Neural crest cell (in vitro differentiated cells): ENCODE measurements around the gene LMAN1L. TPM values are rescaled to one million over a fixed set of nuclear protein-coding genes. Genes with fewer than 3 reads are reported as not detected.

Experiments
- DNase-seq: peaks from one replicate; pipeline ENCODE4 v3.0.0; 2021; ENCODE audit warnings: low read depth, mixed read lengths, low spot score
- H3K27ac Mint-ChIP-seq: one replicate; pipeline ENCODE4 v1.8.0; 2021; ENCODE audit warnings: mild to moderate bottlenecking, mixed read lengths; ENCODE audit not compliant: unreplicated experiment
- H3K27me3 Mint-ChIP-seq: 2 replicates; pipeline ENCODE4 v1.8.0; 2021; ENCODE audit warnings: low read depth, mild to moderate bottlenecking, mixed read lengths
- H3K36me3 Mint-ChIP-seq: 2 replicates; pipeline ENCODE4 v1.8.0; 2021; ENCODE audit warnings: low read depth, mild to moderate bottlenecking, mixed read lengths
- H3K4me1 Mint-ChIP-seq: 2 replicates; pipeline ENCODE4 v1.8.0; 2021; ENCODE audit warnings: mixed read lengths
- H3K4me3 Mint-ChIP-seq: one replicate; pipeline ENCODE4 v1.8.0; 2021; ENCODE audit warnings: mild to moderate bottlenecking, mixed read lengths
- H3K9me3 Mint-ChIP-seq: 2 replicates; pipeline ENCODE4 v1.8.0; 2021; ENCODE audit warnings: mixed read lengths
- CTCF ChIP-seq: fragments of 200-600 bp; sonication (generic); conservative IDR thresholded peaks from 2 replicates; pipeline ENCODE4 v1.5.0; 2021; ENCODE audit warnings: antibody characterized with exemption, mild to moderate bottlenecking
- microRNA-seq: library from miRNA; unstranded; fragments of <30 nt; microRNA quantifications from one replicate; pipeline ENCODE4, GENCODE V29; 2020
- total RNA-seq: library from RNA; stranded (reverse); gene quantifications from 2 replicates; pipeline ENCODE4 v1.2.1, GENCODE V29; 2021

The LMAN1L gene
- total RNA-seq, 1 donor from 2014 or later, result not detected

GRCh38 chr15:74870436-74871215 lies 58.0 kb downstream of the LMAN1L start:
- H3K9me3 Mint-ChIP-seq, result no peaks in the 10 kb centered on the region
- H3K27ac Mint-ChIP-seq, result no peak overlapping the region

DNA sequence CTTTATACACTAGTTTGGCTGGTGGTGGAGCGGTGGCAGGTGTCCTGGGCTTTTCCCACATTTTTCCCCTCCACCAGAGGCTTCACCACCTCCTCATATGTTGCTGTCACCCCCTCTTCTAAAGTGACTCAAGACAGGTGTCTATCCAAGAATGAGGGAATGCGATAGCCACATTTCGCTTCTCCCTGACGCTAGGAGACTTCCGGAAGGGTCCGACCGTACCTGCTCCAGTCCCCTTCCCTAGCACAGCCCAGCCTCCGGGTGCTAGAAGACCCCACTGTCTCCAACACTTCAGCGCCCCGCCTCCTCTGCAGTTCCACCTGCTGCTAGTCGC lies 60.0 kb downstream of the LMAN1L start:
- Mint-ChIP-seq H3K9me3 (no peaks in the 10 kb centered on the region), H3K36me3 (peaks cover 6% of the 10 kb centered on the region), H3K27me3 (peaks cover 4% of the 10 kb centered on the region), H3K4me1 (peaks cover 28% of the 10 kb centered on the region), H3K27ac (peak overlapping the region; percentile 94), H3K4me3 (peak overlapping the region; percentile 96)
- no peak for DNase-seq
- TF ChIP-seq CTCF, result no peak

More at GRCh38 chr15:74870436-74871215, 58.0 kb downstream of the LMAN1L start:
- DNase-seq, result no peak
- Mint-ChIP-seq H3K36me3 (peaks cover 6% of the 10 kb centered on the region), H3K27me3 (no peaks in the 10 kb centered on the region), H3K4me1 (peaks cover 33% of the 10 kb centered on the region), H3K4me3 (peak overlapping the region; percentile 69)
- TF ChIP-seq CTCF, result no peak

DNA sequence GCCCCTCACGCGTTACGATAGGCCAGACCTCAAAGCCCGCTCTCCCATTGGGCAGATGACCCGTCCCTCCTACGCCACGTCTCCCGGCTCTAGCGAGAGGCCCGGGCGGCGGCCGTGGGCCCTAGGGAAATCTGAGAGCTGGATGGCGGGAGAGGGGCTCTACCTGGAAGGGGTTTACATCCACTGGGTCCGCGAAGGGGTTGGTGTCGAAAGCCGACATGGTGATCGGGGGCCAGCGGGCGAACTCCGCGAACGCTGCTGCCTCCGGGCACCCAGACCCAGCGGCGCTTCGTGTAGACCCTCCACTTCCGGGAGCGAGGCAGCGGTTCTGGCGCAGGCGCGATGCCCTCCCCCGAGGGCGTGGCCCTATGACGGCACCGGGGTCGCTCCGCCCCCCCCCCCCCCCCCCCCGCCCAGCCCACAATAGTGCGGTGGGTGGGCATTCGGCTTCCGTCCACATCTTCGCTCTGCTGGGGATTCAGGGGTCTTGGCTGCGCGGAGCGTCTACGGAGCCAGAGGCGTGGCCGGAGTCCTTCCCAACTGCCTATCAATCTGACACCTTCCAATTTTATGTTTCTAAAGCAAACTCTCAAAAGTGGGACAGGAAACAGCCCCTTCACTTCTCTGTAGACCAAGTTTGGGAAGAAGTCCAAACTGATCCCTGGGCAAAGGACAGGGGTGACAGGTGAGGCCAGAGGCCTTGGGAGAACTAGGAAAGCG lies 60.6 kb downstream of the LMAN1L start, which contains the start of gene SCAMP2:
SCAMP2 (minus strand) TSS at position 330 of the 720 bp plus-strand sequence; CDS start at position 220, 110 bp downstream.
- H3K27ac Mint-ChIP-seq, result peak within 1 kb of the TSS; percentile 94
- peak; percentile 84 for DNase-seq
- peaks cover 4% of the 10 kb centered on the region for H3K27me3 Mint-ChIP-seq
- no peak for TF ChIP-seq CTCF
- H3K36me3 Mint-ChIP-seq, result peaks cover under 1% of the 10 kb centered on the region
- H3K4me1 Mint-ChIP-seq, result peaks cover 25% of the 10 kb centered on the region
- H3K9me3 Mint-ChIP-seq, result no peaks in the 10 kb centered on the region
- H3K4me3 Mint-ChIP-seq, result peak within 1 kb of the TSS; percentile 96

- peak overlapping the region; percentile 96 for H3K4me3 Mint-ChIP-seq
- peaks cover 4% of the 10 kb centered on the region for H3K27me3 Mint-ChIP-seq
- no peak for TF ChIP-seq CTCF
- no peaks in the 10 kb centered on the region for H3K36me3 Mint-ChIP-seq
- DNase-seq, result no peak
- no peaks in the 10 kb centered on the region for H3K9me3 Mint-ChIP-seq
- peaks cover 25% of the 10 kb centered on the region for H3K4me1 Mint-ChIP-seq
- H3K27ac Mint-ChIP-seq, result no peak overlapping the region
Measured at GRCh38 chr15:74873756-74874424, 61.3 kb downstream of the LMAN1L start.

Small RNA genes within 50 kb of the gene (microRNA-seq; reads per million reads assigned to microRNA genes)
- gene MIR4513, result not detected
- gene MIR6882, result 8.3 reads per million, percentile 13 among the genes with 10 or more reads in this experiment

Other genes starting within 250 kb of the LMAN1L start
- 79.2 and 88.7 TPM in 2 replicates for gene CLK3, start 197.0 kb upstream of the LMAN1L start, total RNA-seq
- gene EDC3, start 116.8 kb upstream of the LMAN1L start, total RNA-seq, result 69.8 and 75.0 TPM in 2 replicates
- 1.7 and 2.3 TPM in 2 replicates for gene CYP1A1, start 87.3 kb upstream of the LMAN1L start, total RNA-seq
- gene CYP1A2, start 64.0 kb upstream of the LMAN1L start, total RNA-seq, result not detected in 2 replicates
- gene CSK, start 30.8 kb upstream of the LMAN1L start, total RNA-seq, result 107 and 109 TPM in 2 replicates
- gene CPLX3, start 13.8 kb downstream of the LMAN1L start, total RNA-seq, result not detected in 2 replicates
- gene ULK3, start 30.3 kb downstream of the LMAN1L start, total RNA-seq, result 48.4 TPM in 2 replicates
- gene SCAMP2, start 60.5 kb downstream of the LMAN1L start, total RNA-seq, result 40.4 and 42.0 TPM in 2 replicates
- gene MPI, start 77.2 kb downstream of the LMAN1L start, total RNA-seq, result 42.6 and 43.8 TPM in 2 replicates
- gene FAM219B, start 94.0 kb downstream of the LMAN1L start, total RNA-seq, result 128 and 138 TPM in 2 replicates
- 239 and 246 TPM in 2 replicates for gene COX5A, start 125.2 kb downstream of the LMAN1L start, total RNA-seq
- 6.2 and 6.3 TPM in 2 replicates for gene RPP25, start 143.9 kb downstream of the LMAN1L start, total RNA-seq
- gene SCAMP5, start 182.7 kb downstream of the LMAN1L start, total RNA-seq, result 38.8 and 39.4 TPM in 2 replicates
- gene PPCDC, start 210.8 kb downstream of the LMAN1L start, total RNA-seq, result 16.5 and 18.1 TPM in 2 replicates